GM18505 (cell line): ENCODE results near the gene PRICKLE1.

Experiments
- ATAC-seq: cut with Tn5 transposase; IDR thresholded peaks from one replicate; pipeline ENCODE4 v1.9.1; 2021; ENCODE audit not compliant: unreplicated experiment
- POLR2A ChIP-seq: IDR thresholded peaks from 4 replicates; pipeline ENCODE4 v1.6.1; 2011; ENCODE audit warnings: borderline replicate concordance; ENCODE audit not compliant: insufficient read depth, insufficient read length; ENCODE audit errors: extremely low read depth

The PRICKLE1 gene

GRCh38 chr12:42448841-42449240, 140.7 kb downstream of the PRICKLE1 start:
- TF ChIP-seq POLR2A = no peak
- ATAC-seq = no peak

GRCh38 chr12:42447371-42447786, 142.2 kb downstream of the PRICKLE1 start:
- no peak for ATAC-seq
- no peak for TF ChIP-seq POLR2A

- TF ChIP-seq POLR2A = no peak
- ATAC-seq = no peak
Measured at GRCh38 chr12:42446761-42447160, 142.8 kb downstream of the PRICKLE1 start.

DNA sequence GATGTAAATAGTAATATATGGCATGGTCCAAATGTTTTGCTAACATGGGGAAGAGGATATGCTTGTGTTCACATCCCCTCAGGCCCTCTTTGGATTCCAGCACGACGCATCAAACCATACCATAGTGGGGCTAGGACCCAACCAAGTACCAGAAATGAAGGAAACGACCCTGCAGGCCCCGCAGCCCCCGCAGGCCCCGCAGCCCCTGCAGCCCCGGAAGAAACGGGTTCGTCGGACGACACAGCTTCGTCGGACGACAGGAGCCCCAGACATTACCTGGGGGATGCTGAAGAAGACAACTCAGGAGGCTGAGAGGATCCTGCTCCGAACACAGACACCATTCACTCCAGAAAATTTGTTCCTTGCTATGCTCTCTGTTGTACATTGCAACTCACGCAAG, 143.7 kb downstream of the PRICKLE1 start:
- no peak for TF ChIP-seq POLR2A
- ATAC-seq = no peak

DNA sequence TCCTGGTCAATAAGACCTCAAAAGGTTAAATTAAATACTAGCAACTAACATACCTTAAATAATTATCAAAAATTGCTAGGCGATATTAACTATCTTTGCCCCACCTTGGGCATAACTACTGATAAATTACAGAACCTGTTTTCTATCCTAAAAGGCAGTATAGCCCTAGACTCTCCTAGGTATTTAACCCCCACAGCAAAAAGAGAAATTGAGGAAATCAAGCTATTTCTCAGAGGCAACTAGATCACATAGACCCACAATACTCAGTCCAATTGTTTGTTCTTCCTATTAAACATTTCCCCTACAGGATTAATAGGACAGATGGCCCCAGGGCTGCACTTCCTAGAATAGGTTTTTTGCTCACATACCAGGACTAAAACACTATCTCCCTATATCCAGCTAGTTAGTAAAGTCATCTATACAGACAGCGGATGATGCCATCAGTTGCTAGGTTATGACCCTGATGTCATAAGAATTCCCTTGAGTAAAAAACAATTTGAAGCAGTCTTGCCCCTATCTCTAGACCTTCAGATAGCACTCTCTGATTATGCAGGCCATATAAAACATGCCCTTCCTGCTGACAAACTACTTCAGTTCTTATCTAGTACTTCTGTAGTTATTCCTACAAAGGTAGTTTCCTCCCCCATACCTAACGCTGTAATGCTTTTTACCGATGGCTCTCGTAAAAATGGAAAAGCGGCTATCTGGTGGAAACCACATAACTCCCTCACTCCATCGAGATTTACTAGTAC, 145.2 kb downstream of the PRICKLE1 start:
- no peak for TF ChIP-seq POLR2A
- no peak for ATAC-seq

DNA sequence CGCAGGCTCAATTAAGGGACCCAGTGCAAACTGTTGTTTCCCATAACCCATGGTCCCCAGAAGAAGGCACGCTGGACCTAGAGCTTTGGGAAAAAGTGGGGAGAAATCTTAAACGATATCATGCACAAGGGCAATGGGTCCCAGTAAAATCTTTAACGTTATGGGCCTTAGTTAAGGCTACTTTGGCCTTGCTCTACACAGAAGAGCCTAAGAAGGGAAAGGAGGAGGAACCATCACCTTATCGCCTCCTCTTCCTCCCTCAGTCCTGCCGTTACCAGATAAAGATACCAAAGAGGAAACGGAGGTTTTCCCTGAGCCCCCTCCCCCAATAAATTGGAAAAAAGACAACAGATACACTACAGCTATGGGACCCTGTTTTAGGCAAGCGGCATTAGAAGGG, 146.7 kb downstream of the PRICKLE1 start:
- no peak for TF ChIP-seq POLR2A
- ATAC-seq = no peak

DNA sequence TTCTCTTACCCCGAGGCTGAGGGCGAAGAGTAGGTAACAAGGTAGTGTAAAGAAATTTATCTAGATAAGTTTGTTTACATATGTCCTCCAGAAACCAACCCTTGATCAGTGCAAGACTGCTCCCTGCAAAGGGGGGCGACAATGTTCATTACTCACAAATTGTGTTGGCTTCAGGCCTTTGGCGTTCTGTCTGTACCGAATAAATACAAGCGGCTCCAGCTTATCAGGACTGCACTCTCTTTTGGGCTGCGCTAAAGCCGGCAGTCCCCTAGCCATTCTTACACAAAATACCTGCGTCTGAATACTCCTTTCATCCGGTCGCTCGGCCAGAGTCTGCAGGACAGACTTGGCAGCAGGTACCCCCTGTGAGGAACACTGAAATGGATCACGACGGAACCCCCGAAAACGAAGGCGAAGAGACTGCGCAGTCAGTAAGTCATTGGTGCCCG, 147.2 kb downstream of the PRICKLE1 start:
- no peak for ATAC-seq

DNA sequence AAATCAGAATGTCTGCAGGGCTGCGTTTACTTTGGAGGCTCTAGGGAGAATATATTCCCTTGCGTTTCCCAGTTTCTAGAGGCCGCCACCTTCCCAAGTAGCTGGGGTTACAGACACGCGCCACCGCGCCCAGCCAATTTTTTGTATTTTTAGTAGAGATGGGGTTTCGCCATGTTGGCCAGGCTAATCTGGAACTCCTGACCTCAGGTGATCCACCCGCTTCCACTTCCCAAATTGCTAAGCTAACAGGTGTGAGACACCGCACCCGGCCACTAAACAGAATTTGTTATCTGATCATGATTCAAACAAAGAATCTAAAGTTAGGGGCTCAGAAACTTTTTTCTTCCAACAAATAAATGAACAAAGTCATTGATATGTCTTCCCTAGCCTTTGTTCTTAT, 148.9 kb downstream of the PRICKLE1 start:
- no peak for ATAC-seq
- TF ChIP-seq POLR2A = no peak

More for the DNA sequence above, 147.2 kb downstream of the PRICKLE1 start:
- TF ChIP-seq POLR2A = no peak

DNA sequence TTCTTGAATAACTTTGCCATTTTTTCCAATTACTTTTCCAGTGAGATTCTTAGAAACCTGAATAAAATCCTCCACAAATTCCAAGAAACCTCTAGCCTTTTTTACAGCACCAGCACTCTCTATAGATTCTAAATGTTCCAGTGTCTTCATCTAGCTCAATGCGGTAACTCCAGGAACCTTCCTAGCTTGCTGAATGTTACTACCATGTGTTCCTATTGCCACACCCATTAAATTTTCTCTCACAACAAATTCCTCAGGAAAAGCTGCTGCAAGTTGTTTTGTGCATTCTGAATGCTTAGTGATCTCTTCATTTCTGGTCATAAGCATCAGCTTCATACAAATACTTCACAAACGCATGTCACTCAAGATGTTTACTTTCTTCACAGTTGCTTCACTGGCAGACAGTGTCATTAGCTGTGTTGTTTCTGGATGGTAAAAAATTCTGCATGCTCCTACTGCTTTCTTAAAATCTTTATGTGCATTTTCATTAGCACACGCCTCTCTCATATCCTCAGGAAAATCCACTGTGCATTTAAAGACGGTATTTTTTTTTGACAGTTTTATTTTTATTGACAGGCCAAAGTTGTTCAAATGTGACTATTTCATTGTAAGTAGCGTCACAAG, 156.9 kb downstream of the PRICKLE1 start:
- ATAC-seq = no peak
- TF ChIP-seq POLR2A = no peak

DNA sequence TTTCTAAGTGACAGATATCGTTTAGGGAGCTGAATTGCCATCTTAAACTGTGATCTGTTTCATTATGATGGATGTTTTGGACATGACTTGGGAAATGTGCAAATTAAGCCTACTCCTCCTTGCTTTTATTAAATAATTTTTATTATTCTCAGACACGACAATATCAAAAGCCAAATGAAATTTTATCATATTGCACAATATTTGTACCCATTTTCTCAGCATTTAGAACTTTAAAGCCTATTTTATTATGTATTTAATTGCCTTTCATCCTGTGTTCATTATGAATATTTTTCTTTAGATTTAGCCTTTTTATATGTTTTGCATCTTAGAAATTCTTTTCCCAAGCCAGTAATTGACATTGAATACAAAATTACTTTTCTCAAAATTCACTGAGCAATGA, 160.7 kb downstream of the PRICKLE1 start:
- ATAC-seq = no peak
- TF ChIP-seq POLR2A = no peak

- ATAC-seq = no peak
- no peak for TF ChIP-seq POLR2A
Measured at GRCh38 chr12:42426746-42427145, 162.8 kb downstream of the PRICKLE1 start.

- no peak for ATAC-seq
- TF ChIP-seq POLR2A = no peak
Measured at GRCh38 chr12:42422785-42423184, 166.8 kb downstream of the PRICKLE1 start.

- TF ChIP-seq POLR2A = no peak
- peak; percentile 93 for ATAC-seq
Measured at GRCh38 chr12:42421844-42422779, 167.4 kb downstream of the PRICKLE1 start.
